Measurements from ENCODE around the gene BAZ1B.
A peak's percentile ranks its signal among the peaks of the same experiment; 100 is the strongest.
"Not testable (repeated sequence)": the region's sequence is repeated elsewhere in the genome, so short reads cannot be mapped to it uniquely, and the experiment has no call there.

Gene BAZ1B

GRCh38 chr7:73489976-73490375, 32.1 kb downstream of the BAZ1B start:
- no peak for DNase-seq

GRCh38 chr7:73487486-73487885, 34.6 kb downstream of the BAZ1B start:
- DNase-seq: no peak

- DNase-seq: no peak
Observed at GRCh38 chr7:73483171-73483570, 38.9 kb downstream of the BAZ1B start.

GRCh38 chr7:73482746-73483145, 39.3 kb downstream of the BAZ1B start:
- no peak for DNase-seq

- DNase-seq: not testable (repeated sequence)
Observed at GRCh38 chr7:73481521-73481920, 40.6 kb downstream of the BAZ1B start.

GRCh38 chr7:73478549-73478948, 43.5 kb downstream of the BAZ1B start:
- DNase-seq: no peak

GRCh38 chr7:73477376-73477775, 44.7 kb downstream of the BAZ1B start:
- no peak for DNase-seq

- DNase-seq: no peak
Observed at GRCh38 chr7:73470208-73470607, 51.9 kb downstream of the BAZ1B start.

GRCh38 chr7:73467046-73467445, 55.0 kb downstream of the BAZ1B start:
- DNase-seq: not testable (repeated sequence)

GRCh38 chr7:73466112-73466511, 56.0 kb downstream of the BAZ1B start:
- DNase-seq: no peak

- no peak for DNase-seq
Observed at GRCh38 chr7:73463966-73464365, 58.1 kb downstream of the BAZ1B start.

GRCh38 chr7:73463260-73463659, 58.8 kb downstream of the BAZ1B start:
- DNase-seq: no peak

- DNase-seq: no peak
Observed at GRCh38 chr7:73461782-73462285, 60.3 kb downstream of the BAZ1B start.

- no peak for DNase-seq
Observed at GRCh38 chr7:73454424-73454823, 67.7 kb downstream of the BAZ1B start.

- DNase-seq: no peak
Observed at GRCh38 chr7:73452999-73453635, 69.0 kb downstream of the BAZ1B start.

GRCh38 chr7:73451780-73452398, 70.2 kb downstream of the BAZ1B start:
- DNase-seq: no peak

GRCh38 chr7:73449422-73449821, 72.7 kb downstream of the BAZ1B start:
- DNase-seq: peak; percentile 61

GRCh38 chr7:73448609-73449008, 73.5 kb downstream of the BAZ1B start:
- DNase-seq: no peak

GRCh38 chr7:73447121-73447733, 74.9 kb downstream of the BAZ1B start:
- no peak for DNase-seq

GRCh38 chr7:73446682-73447081, 75.4 kb downstream of the BAZ1B start:
- DNase-seq: no peak

- DNase-seq: no peak
Observed at GRCh38 chr7:73443548-73444255, 78.4 kb downstream of the BAZ1B start.

- no peak for DNase-seq
Observed at GRCh38 chr7:73442903-73443500, 79.1 kb downstream of the BAZ1B start.

- DNase-seq: no peak
Observed at GRCh38 chr7:73442222-73442902, 79.7 kb downstream of the BAZ1B start.
